Activated CD4-positive, CD25-positive, alpha-beta regulatory T cell treated with anti-CD3 and anti-CD28 coated beads, Interleukin-2, amount 50 U/mL, for 24 hours (primary cell): ENCODE measurements around the gene RSPO4.
"Not testable (repeated sequence)": the region's sequence is repeated elsewhere in the genome, so short reads cannot be mapped to it uniquely, and the experiment has no call there.

Experiments used
- ATAC-seq, 2 donors: fragments of 150-1000 bp; cut with Tn5 transposase; one replicate each; pipeline ENCODE4 v1.10.0; 2021; ENCODE audit warnings: mild to moderate bottlenecking in 1 of 2, moderate library complexity in 1 of 2

RSPO4 gene

DNA sequence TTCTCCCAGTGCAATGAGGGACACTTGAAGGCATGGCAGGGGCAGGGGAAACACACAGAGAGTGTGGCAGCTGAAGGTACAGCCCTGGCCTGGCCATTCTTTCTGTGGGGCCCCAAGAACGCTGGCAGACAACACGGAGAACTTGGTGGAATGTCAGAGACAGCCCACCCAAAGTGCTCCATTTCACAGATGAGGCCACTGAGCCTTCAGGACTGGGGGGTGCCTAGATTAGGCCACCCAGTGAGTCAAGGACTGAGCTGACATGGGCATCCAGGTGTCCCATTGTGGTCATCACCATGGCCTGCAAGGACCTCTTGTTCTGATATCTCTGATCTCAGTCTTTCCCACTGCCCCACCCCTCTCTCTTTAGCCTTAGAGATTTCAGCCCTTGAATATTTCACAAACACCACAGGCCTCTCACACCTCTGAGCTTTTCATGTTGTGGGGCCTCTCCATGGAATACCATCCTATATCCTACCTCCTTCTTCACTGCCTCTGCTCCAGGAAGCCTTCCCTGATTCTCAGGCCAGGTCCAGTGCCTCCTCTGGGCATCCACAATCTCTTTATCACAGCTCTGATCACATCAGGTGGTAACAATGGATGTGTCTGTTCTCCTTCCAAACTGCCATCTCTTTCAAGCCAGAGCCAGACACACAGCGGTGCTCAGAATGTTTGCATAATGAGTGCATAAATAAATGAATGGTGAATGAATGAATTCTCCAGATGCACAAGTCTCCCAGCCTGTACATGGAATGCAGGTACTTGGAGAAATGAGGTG lies 2.0 kb upstream of the RSPO4 start:
- ATAC-seq = no peak

DNA sequence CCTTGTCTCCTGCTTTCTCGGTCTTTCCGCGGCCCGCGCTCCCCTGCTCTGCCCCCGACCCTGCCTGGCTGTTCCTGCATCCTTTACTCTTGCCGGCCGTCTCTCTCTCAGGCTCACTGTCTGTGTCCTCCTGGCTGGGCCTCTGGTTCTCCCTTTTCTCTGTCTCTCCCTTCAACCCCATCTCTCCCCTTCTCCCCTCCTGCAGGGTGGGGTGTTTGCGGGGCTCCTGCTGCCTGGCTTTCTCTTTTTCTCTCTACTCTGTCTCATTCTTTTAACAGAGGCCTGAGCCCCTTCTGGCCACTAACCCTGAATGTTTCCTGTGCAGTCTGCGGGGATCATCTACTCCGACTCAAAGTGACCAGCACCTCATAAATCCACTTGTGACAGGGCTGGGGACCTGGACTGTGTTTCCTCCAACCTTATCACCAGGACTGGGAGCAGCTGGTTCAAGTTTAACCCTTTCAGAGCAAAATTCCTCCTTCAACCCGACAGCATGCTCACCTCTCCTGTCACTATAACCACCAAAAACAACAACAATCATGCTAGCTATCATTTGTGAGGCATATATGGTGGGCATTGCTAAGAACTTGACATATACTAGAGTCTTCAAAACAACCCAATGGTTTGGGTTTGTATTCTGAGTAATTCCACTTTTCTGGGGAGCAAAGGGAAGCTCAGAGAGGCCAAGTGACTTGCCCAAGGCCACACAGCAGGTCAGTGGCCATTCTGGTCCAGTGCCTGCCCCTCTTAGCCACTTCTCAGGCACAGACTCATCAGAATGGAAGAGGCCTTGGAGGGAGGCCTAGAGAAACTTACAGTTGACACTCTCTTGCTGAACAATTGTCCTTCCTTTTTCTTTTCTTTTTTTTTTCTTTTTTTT lies 811 bp upstream of the RSPO4 start:
- no peak for ATAC-seq

DNA sequence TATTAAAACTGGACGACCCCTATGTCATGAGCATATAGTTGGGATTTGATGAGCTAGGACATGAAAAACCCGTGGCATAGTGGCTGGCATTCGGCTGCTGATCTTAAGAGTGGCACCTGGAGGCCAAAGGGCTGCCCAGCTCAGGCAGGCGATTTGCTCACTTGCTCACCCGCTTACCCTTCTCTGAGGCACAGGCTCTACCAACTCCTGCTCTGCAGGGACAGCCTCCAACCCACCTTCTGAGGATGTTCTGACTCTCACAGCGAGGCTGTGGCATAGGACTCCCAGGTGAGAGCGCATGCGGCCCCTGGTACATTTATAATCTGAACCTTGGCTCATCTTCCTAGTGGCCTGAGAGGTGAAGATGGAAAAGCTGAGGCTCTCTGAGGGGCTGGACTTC lies 995 bp downstream of the RSPO4 start:
- no peak for ATAC-seq

DNA sequence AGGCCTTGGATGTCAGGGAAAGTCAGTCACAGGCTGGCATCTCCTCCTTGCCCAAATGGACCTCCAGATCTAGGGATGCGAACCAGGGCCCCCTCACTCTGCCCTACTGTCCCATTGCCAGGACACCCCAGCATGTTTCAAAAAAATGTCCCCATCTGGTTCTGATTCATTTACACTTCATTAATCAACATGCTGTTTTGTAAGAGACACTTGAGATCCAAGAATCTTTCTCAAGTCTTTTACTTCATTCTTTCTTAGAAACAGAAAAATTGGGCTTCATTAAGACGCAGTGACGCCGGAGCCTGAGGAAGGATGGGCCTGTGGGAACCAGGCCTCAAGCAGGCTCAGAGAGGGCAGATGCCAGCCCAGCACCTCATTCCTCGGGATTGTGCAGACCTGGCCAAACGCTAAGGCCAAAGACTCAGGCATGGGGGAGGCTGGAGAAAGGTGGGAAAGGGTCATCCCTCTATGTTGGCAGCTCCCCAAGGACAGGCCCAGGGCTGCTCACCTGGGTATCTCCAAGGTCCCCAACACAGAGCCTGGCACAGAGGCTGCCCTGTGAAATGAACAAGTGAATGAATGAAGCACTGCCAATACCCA lies 3.8 kb downstream of the RSPO4 start:
- ATAC-seq = no peak

DNA sequence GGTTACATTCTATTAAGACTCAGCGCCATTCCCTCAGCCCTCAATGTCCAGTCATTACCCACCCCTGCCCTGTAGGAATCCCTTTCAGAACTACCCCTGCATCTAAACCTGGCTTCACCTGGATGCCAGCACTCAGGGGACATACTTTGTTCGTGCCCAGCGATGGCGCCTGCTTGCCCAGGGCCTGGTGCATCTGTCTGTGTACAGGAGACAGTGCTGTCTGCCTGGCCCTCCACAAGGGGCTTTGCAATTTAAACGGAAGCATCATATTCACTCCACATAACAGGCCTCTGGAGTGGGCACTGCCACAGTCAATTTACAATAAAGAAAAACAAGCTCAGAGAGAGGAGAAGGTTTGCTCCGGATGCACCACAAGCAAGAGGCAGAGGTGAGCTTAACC lies 4.6 kb downstream of the RSPO4 start:
- ATAC-seq = no peak

DNA sequence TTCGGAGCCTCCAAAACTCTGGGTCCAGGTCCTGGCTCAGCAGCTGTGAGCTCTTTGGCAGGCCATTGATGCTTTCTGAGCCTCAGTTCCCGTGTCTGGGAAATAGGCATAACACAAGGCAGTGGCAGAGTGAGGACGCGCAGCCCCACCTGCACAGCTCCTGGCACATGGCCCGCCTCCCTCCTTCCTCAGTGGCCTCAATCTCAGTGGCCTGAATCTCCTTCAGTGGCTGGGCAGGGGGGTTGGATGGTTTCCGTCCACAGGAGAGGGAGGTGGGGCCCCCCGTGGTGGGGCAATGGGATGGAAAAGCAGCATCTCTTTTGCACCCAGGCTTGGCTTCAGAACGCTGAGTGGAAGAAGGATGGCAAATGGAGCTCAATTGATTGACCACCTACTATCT lies 5.1 kb downstream of the RSPO4 start:
- ATAC-seq = no peak

DNA sequence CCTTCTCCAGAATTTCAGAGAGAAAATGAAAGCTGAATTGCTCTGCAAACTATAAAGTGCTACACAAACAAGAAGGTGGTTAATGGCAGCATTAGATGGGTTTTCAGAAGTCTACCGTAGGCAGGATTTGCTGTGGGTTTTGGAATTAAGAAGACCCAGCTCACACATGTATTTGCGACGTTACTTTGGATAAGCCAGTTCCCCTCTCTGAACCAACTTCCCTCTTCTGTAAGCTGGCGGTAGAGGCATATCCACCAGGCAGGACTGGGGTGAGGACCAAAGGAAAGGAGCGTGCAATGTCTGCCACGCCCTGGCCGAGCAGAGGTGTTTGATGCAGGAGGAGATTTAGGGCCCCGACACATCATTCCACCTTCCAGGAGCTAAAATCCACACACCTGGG lies 6.9 kb downstream of the RSPO4 start:
- no peak for ATAC-seq

DNA sequence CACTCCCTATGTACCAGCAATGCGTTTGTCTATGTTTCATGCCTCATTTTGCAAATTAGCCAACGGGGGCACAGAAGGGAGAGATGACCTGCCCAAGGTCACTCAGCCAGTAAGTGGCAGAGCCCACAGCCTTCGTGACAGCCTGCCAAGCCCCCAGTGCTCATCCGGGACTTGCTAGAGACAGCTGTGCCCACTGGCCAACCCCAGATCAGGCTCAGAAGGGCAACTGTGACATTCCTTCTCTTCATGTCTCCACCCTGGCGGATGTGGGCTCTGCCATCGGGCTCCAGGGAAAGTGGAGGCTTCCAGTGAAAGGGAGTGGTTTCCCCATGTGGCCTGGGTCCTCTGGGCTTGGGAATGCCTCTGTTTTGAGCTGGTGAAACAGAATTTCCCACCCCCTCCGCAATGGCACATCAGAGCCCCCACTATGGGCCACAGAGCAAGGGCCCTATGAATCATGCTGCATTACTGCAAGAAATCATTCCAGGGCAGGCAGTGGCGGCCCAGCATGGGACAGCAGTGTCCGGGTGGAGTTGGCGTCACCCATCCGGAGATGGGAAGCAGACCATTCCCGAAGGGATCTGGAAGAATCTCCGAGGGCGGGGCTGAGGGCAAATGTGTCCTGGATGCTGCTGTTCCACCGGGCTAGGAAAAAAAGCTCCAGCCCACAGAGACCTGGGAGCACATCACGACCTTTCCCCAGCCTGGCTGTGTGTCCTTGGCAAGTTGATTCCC lies 9.1 kb downstream of the RSPO4 start:
- ATAC-seq = no peak

DNA sequence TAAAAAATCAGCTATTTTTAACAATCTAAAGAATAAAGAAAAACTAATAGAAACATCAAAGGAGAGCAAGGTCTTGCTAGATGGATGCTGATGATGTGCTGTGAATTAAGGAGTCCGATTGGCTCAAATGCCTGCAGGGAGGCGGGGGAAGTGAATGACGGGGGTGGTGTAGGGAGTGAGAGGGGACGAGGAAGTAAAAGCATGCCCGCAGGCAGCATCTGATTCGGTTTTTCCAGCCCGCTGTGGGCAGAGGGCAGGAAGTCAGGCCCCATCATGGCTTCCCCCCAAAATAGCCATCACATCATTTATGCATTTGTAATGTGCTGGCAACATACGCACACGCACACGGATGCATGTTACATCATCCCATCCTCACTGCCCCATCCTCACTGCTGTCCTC lies 10.3 kb downstream of the RSPO4 start:
- ATAC-seq = no peak

DNA sequence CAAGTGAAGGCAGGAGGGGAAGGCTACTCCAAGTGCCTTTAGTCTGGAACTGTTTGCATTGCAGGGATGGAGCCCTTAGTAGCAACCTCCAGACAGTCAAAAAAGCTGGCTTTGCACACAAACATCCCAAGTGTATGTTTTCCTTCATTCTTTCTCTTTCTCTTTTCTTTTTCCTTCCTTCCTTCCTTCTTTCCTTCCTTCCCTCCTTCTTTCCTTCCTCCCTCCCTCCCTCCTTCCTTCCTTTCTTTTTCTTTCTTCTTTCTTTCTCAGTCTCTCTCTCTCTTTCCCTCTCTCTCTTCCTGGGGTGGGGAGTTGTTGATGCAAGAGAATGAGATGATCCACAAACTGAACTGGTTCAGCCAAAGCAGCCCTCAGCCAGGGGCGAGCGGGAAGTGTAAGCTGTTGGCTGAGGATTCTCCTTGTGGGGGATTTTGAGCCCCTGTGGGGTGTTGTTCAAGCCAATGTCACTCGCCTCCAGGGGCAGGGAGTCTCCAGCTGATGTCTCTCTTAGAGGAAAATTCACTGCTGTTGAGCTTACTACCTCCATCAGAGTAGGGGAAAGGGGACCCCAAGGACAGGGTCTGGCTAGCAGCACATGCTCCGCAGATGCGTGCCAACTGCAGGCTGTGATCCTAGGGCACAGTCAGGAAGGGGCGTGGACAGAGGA lies 11.7 kb downstream of the RSPO4 start:
- ATAC-seq = no peak

DNA sequence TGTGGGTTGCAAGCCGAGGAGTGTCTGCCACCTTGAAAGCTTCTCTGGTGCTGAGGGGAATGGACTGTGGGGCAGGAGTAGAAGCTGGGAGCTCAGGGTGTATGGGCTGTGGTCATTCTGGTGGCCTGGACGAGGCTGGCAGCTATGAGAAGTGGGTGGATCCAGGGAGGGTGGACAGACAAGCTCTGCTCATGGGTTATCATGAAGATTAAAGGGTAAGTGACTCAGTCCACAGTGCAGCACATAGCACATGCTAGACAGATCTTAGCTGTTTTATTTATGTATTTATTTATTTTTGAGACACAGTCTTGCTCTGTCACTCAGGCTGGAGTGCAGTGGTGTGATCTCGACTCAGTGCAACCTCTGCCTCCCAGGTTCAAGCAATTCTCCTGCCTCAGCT lies 13.8 kb downstream of the RSPO4 start:
- ATAC-seq = no peak

DNA sequence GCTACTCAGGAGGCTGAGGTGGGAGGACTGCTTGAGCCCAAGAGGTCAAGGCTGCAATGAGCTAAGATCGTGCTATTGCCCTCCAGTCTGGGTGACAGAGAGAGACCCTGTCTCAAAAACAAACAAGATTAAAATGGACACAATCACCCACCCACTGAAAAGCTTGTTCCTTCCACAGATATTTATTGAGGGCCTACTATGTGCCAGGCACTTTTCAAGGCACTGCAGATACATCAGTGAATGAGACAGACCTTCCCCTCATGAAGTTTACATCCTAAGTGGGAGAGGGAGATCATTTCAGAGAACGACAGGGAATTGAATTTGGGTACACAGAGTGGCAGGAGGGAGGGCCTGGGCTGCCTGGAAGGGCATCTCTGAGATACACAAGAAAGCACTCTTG lies 14.4 kb downstream of the RSPO4 start:
- no peak for ATAC-seq

DNA sequence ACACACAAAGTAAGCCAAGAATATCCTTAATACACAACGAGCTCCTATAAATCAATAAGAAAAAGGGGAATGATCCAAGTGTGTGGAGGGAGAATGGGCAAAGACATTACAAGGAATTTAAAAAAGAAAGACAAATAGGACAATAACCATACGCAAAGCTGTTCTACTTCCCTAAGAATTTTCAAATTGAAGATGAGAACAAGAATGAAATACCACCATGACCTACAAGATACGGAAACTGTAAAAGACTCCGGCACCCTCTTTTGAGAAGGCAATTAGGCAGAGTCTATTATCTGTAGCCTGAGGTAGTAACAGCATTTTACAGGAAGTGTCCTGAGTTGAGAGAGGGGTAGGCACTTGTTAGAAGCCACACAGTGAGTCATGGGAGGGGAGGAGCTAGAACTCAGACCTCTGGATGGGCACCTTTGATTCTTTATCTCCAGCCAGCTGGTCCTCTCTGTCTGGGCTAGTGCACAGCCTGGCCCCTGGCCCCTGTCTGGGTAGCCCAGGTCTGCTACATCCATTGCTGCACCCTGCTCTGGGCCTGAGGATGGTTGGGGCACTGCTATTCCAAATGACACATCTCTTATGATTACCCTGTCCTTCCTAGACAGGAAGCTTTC lies 15.3 kb downstream of the RSPO4 start:
- ATAC-seq = peak in 1 of 2 donors; percentile 27

DNA sequence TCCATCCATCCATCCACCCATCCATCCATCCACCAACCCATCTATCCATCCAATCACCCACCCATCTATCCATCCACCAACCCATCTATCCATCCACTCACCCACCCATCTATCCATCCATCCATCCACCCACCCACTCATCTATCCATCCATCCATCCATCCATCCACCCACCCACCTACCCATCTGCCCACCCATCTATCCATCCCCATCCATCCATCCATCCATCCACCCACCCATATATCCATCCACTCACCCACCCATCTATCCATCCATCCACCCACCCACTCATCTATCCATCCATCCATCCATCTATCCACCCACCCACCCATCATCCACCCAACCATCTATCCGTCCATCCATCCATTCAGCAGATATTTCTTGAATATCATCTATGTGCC lies 17.1 kb downstream of the RSPO4 start:
- not testable (repeated sequence) for ATAC-seq

DNA sequence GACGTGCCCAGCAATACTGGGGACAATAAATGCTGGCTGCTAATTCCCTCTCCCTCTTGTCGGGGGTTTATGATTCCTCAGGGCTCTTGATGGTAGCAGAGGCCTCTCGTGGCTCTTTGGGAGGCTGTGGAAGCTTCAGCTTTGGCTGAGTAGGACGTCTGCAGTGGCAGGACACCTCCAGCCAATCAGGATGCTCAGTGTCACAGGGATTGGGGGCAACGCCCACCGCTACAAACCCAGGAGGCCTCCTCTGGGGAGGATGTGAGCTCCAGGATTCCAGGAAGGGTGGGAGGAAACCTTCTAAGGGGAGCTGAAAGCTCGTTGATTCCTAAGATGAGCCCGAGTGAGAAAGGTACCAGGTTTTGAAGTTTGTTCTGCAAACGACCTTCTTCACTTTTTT lies 19.4 kb downstream of the RSPO4 start:
- no peak for ATAC-seq

DNA sequence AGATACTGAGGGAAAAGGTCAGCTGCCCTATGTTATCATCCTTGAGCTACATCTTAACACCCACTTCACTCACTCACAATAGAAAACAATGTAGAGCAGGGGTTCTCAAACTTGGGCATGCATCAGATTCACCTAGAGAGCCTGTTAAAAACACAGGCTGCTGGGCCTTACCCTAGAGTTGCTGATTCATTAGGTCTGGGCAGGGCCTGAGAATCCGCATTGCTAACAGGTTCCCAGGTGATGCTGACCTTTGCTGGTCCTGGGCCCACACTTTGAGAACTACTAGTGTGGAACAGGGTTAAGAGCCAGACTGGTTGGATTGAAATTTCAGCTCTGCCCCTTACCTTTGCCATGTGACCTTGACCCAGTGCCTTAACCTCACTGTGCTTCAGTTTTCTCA lies 25.1 kb downstream of the RSPO4 start:
- ATAC-seq = no peak

DNA sequence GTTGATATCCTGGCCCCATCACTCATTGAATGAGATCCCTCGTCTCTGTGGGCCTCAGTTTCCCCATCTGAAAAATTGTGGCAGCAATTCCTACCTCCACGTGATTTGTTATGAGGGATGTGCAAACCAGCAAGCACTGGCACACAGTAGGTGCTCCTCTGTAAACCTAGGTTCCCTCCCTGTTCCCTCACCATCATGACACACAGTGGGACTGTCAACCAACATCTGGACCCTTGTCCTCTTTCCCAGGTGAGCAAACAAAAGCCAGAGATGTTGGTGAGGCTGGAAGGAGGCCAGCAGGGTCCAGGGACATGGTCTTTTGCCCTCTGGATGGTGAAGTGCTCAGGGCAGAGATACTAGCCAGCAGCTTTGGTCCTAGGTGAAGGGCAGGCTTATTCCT lies 26.1 kb downstream of the RSPO4 start:
- ATAC-seq = no peak

DNA sequence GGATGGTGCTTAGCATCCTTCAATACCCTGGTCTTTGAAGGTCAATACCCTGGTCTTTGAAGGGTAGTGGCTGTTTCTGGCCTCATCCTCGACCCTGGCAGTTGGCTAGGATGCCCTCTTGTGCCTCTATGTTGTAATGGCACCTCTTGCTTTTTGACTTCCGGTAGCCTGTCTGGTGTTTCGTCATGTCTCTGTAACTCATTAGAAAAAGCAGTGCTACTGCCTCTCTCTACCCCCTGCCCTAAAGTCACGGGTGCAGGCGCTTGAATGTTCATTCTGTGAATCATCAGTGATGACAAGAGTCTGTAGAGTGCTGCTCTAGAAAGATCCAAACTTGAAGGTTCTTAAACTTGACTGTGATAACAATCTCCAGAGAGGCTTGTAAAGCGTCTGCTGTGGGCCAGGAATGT lies 28.3 kb downstream of the RSPO4 start:
- peak; percentile 62 to 69 for ATAC-seq

DNA sequence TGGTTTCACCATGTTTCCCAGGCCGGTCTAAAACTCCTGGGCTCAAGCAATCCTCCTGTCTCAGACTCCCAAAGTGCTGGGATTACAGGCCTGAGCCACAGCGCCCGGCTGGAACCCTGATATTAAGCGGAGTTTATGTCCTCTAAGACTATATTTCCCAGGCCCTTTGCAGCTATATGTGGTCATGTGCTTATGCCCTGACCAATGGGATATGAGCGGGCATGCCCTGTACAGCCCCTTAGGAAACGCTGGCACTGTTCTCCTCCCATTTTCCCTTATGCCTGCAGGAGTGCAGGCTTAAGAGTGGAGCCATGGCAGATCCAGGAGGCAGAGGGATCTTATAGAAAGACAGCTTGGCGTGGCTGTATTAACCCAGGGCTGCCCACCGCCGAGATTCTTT lies 29.9 kb downstream of the RSPO4 start:
- no peak for ATAC-seq

DNA sequence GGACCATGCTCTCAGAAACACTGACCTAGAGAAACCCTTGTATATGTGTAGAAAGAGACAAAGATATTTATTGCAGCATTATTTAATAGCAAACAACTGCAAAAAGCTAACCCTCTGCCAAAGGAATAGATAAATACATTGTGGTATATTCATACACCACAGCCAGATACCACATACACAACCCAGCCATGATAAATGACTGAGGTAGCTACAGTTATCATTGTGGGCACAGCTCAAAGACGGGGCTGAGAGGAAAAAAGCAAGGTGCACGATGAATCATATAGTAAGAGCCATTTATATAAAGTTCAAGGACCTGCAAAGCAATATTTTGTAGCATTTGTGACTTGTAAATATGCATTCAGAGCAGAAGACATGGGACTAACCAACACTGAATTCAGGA lies 30.8 kb downstream of the RSPO4 start:
- no peak for ATAC-seq

DNA sequence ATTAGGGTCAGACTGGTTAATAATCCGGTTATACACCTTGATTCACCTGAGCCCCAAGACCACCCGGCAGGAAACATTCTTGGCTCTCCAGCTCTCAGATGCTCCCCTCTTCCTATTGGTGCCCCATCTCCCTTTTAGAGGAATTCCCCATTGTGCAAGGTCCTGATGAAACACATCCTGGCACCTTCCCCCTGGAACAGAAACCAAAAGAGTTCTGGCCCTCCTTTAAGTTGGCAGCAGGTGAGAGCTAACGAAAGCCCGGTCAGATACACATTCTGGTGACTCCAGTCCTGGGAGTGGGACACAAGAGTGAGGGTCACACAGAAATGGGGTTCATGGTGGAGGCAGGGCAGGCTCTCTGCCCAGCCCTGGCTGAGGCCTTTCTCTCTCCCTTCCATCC lies 32.2 kb downstream of the RSPO4 start:
- no peak for ATAC-seq
